Epithelial cell of esophagus (primary cell): ENCODE measurements around the gene MYBL2.

ENCODE experiments used
- DNase-seq: peaks from one replicate; pipeline ENCODE4 v3.0.0; 2010; ENCODE audit warnings: low read depth
- H3K4me3 ChIP-seq: 2 replicates; pipeline ENCODE4 v1.5.1; 2011; ENCODE audit warnings: mild to moderate bottlenecking, low read length, control low read depth
- CTCF ChIP-seq: IDR thresholded peaks from 2 replicates; pipeline ENCODE4 v1.5.1; 2011; ENCODE audit warnings: low read depth, mild to moderate bottlenecking, low read length, control low read depth, inconsistent platforms; ENCODE audit not compliant: insufficient read depth; ENCODE audit errors: missing control alignments

MYBL2 gene

GRCh38 chr20:43686820-43687219 lies 19.9 kb downstream of the MYBL2 start:
- DNase-seq = no peak
- no peak for TF ChIP-seq CTCF
- no peak overlapping the region for H3K4me3 ChIP-seq

GRCh38 chr20:43689165-43689564 lies 22.3 kb downstream of the MYBL2 start:
- no peak for DNase-seq
- H3K4me3 ChIP-seq = no peak overlapping the region
- no peak for TF ChIP-seq CTCF

- TF ChIP-seq CTCF = no peak
- no peak for DNase-seq
Measured at GRCh38 chr20:43690943-43691598, 24.2 kb downstream of the MYBL2 start.

GRCh38 chr20:43691928-43692524 lies 25.1 kb downstream of the MYBL2 start:
- DNase-seq = peak; percentile 50
- H3K4me3 ChIP-seq = no peak overlapping the region
- peak; percentile 54 for TF ChIP-seq CTCF

More at GRCh38 chr20:43690943-43691598, 24.2 kb downstream of the MYBL2 start:
- no peak overlapping the region for H3K4me3 ChIP-seq

- no peak for DNase-seq
- H3K4me3 ChIP-seq = no peak overlapping the region
- TF ChIP-seq CTCF = no peak
Measured at GRCh38 chr20:43694763-43695162, 27.8 kb downstream of the MYBL2 start.

GRCh38 chr20:43695571-43695970 lies 28.7 kb downstream of the MYBL2 start:
- no peak overlapping the region for H3K4me3 ChIP-seq
- DNase-seq = no peak
- TF ChIP-seq CTCF = no peak
